Measurements from ENCODE around the gene PEX19. TPM values are rescaled to one million over a fixed set of nuclear protein-coding genes. Genes with fewer than 3 reads are reported as not detected.

Gene PEX19
- total RNA-seq, 2 experiments from 2014 or later: 34.7 to 47.3 TPM

GRCh38 chr1:160285506-160285905 is 573 bp upstream of the PEX19 start:
- H3K9me2 ChIP-seq (ENCODE audit: insufficient read depth, low read length): no peaks in the 10 kb centered on the region
- no TSS peak for BruUV-seq (replicated peaks)
- H3K36me3 ChIP-seq (ENCODE audit: insufficient read depth, low read length): peaks cover 46% of the 10 kb centered on the region
- TF ChIP-seq, protein P1, sequence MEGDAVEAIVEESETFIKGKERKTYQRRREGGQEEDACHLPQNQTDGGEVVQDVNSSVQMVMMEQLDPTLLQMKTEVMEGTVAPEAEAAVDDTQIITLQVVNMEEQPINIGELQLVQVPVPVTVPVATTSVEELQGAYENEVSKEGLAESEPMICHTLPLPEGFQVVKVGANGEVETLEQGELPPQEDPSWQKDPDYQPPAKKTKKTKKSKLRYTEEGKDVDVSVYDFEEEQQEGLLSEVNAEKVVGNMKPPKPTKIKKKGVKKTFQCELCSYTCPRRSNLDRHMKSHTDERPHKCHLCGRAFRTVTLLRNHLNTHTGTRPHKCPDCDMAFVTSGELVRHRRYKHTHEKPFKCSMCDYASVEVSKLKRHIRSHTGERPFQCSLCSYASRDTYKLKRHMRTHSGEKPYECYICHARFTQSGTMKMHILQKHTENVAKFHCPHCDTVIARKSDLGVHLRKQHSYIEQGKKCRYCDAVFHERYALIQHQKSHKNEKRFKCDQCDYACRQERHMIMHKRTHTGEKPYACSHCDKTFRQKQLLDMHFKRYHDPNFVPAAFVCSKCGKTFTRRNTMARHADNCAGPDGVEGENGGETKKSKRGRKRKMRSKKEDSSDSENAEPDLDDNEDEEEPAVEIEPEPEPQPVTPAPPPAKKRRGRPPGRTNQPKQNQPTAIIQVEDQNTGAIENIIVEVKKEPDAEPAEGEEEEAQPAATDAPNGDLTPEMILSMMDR (conservative IDR thresholded peaks at IDR 0.05; ENCODE audit: low read length): no peak
- TF ChIP-seq EZH2phosphoT487 (IDR thresholded peaks at IDR 0.05; ENCODE audit: borderline replicate concordance, low read depth, low read length): no peak
- CTCF ChIA-PET (ENCODE audit: unreplicated experiment): interaction anchor here (0.6 to 1.0 kb wide), 2 partner anchors 92 to 386 kb away, joined by 3 to 5 read pairs; no protein-coding TSS in a partner anchor
- no peaks in the 10 kb centered on the region for H4K20me1 ChIP-seq (ENCODE audit: insufficient read depth, low read length)
- DNase-seq (ENCODE audit: low spot score): no peak
- H3K27ac ChIP-seq (ENCODE audit: low read depth, low read length, poor library complexity, severe bottlenecking): no peak overlapping the region
- no peaks in the 10 kb centered on the region for H3K9me3 ChIP-seq (ENCODE audit: low read length)
- H3K4me1 ChIP-seq (ENCODE audit: insufficient read depth, low read length, poor library complexity, severe bottlenecking): peaks cover 9% of the 10 kb centered on the region
- peak overlapping the region; percentile 77 for H3K4me3 ChIP-seq (ENCODE audit: low read depth, low read length, poor library complexity, severe bottlenecking)
- H3K4me2 ChIP-seq (ENCODE audit: low read length): peak overlapping the region; percentile 82
- H3K79me2 ChIP-seq (ENCODE audit: insufficient read depth, low read depth, low read length): peaks cover 7% of the 10 kb centered on the region; the same call in 1 of the 2 replicates
- intact Hi-C loops (cut with micrococcal nuclease; ENCODE audit: unreplicated experiment): loop anchor here (1.0 to 2.0 kb wide), 2 partner anchors 57 to 184 kb away; partner anchors contain the start of genes COPA and NCSTN
- POLR2A ChIA-PET: interaction anchor here (0.7 to 2.1 kb wide), 9 partner anchors 10 to 188 kb away, joined by 3 to 14 read pairs (median 5); partner anchors contain the start of genes DCAF8 and PEA15
- H2AFZ ChIP-seq (ENCODE audit: low read length): peak overlapping the region; percentile 48; the same call in 1 of the 2 replicates

DNA sequence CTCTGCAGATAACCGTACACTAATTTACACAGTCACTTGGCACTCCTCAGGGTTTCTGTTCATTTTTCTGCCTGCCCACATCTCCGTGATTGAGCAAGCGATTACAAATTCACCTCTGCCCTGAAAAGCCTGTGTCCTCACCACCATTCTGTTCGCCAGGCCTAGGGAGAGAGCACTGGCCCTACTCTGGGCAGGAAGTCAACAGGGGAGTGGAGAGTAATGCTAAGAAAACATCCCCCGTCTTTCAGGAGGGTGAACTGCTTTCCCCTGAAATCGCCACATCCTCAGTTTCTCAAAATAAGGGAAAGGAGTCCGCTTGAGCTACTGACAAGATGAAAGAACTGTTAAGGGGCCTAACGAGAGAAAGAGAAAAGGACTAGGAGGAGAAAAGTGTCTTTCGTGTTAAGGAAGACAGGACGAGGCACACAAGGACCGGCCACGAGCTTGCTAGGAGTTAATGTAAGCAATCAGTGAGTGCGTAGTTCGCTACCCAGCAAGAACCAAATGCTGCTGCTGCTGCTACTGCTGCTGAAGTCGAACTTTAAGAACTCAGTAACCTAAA is 632 bp downstream of the PEX19 start:
- Histone ChIP-seq H3K79me2 (ENCODE audit: insufficient read depth, low read depth, low read length) (peaks cover 7% of the 10 kb centered on the region; the same call in 1 of the 2 replicates), H3K9me3 (ENCODE audit: low read length) (no peaks in the 10 kb centered on the region), H2AFZ (ENCODE audit: low read length) (peak overlapping the region; percentile 48; the same call in 1 of the 2 replicates), H3K4me2 (ENCODE audit: low read length) (peak overlapping the region; percentile 82), H3K4me3 (ENCODE audit: low read depth, low read length, poor library complexity, severe bottlenecking) (peak overlapping the region; percentile 77), H3K27ac (ENCODE audit: low read depth, low read length, poor library complexity, severe bottlenecking) (peak overlapping the region; percentile 25), H3K4me1 (ENCODE audit: insufficient read depth, low read length, poor library complexity, severe bottlenecking) (peaks cover 9% of the 10 kb centered on the region), H3K9me2 (ENCODE audit: insufficient read depth, low read length) (no peaks in the 10 kb centered on the region), H4K20me1 (ENCODE audit: insufficient read depth, low read length) (no peaks in the 10 kb centered on the region), H3K36me3 (ENCODE audit: insufficient read depth, low read length) (peaks cover 46% of the 10 kb centered on the region)
- CTCF ChIA-PET (ENCODE audit: unreplicated experiment): interaction anchor here (1.0 kb wide), 1 partner anchor 91 kb away, joined by 5 read pairs; no protein-coding TSS in a partner anchor
- peak; percentile 41 for DNase-seq (ENCODE audit: low spot score)
- TF ChIP-seq, protein P1 (conservative IDR thresholded peaks at IDR 0.05; ENCODE audit: low read length): no peak
- TF ChIP-seq EZH2phosphoT487 (IDR thresholded peaks at IDR 0.05; ENCODE audit: borderline replicate concordance, low read depth, low read length): no peak
- POLR2A ChIA-PET: interaction anchor here (0.7 to 2.1 kb wide), 14 partner anchors 9 to 183 kb away, joined by 3 to 14 read pairs (median 4); partner anchors contain the start of genes DCAF8, NCSTN and PEA15
- BruUV-seq (replicated peaks): TSS peak; percentile 51
- intact Hi-C loops (cut with micrococcal nuclease; ENCODE audit: unreplicated experiment): loop anchor here (2.0 kb wide), 1 partner anchor 58 kb away; the partner anchor contains the start of genes COPA and NCSTN

DNA sequence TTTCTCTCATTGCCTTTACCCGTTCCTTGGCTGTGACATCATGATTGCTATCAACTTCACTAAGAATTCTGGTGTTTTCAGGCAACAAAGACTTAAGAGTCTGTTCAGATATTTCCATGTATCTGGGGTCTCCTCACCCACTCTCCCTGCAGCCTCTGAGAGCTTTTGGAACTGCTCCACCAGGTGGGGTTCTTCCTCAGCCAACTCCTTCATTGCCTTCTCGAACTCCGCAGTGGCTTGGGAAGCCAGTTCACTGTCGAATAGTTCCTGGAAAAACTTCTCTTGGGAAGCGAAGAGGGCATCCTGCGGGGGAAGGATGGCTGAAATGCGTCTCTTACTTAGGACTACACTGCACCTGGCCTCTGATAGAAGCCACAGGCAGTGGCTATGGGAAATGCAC is 2.1 kb downstream of the PEX19 start:
- Histone ChIP-seq H3K36me3 (ENCODE audit: insufficient read depth, low read length) (peaks cover 51% of the 10 kb centered on the region), H3K4me3 (ENCODE audit: low read depth, low read length, poor library complexity, severe bottlenecking) (no peak overlapping the region), H3K79me2 (ENCODE audit: insufficient read depth, low read depth, low read length) (peaks cover 7% of the 10 kb centered on the region; the same call in 1 of the 2 replicates), H3K4me2 (ENCODE audit: low read length) (no peak overlapping the region), H3K4me1 (ENCODE audit: insufficient read depth, low read length, poor library complexity, severe bottlenecking) (peaks cover 9% of the 10 kb centered on the region), H2AFZ (ENCODE audit: low read length) (no peak overlapping the region), H3K27ac (ENCODE audit: low read depth, low read length, poor library complexity, severe bottlenecking) (no peak overlapping the region), H3K9me2 (ENCODE audit: insufficient read depth, low read length) (no peaks in the 10 kb centered on the region), H4K20me1 (ENCODE audit: insufficient read depth, low read length) (no peaks in the 10 kb centered on the region), H3K9me3 (ENCODE audit: low read length) (no peaks in the 10 kb centered on the region)
- CTCF ChIA-PET (ENCODE audit: unreplicated experiment): no interaction called here
- intact Hi-C loops (cut with micrococcal nuclease; ENCODE audit: unreplicated experiment): no loop called here
- POLR2A ChIA-PET: no interaction called here
- TF ChIP-seq EZH2phosphoT487 (IDR thresholded peaks at IDR 0.05; ENCODE audit: borderline replicate concordance, low read depth, low read length): no peak
- TF ChIP-seq, protein P1 (conservative IDR thresholded peaks at IDR 0.05; ENCODE audit: low read length): peak; percentile 43; the same call in 1 of the 2 replicates
- no peak for DNase-seq (ENCODE audit: low spot score)
- BruUV-seq (replicated peaks): no TSS peak

Data from OCI-LY7 (cell line).